HFFc6 (cell line): Measurements from ENCODE around the gene CARD14. TPM values are rescaled to one million over a fixed set of nuclear protein-coding genes. Genes with fewer than 3 reads are reported as not detected.

Experiments
- DNase-seq: peaks from one replicate; pipeline ENCODE4 v3.0.0-alpha.2; 2018
- H3K27ac Mint-ChIP-seq: 2 replicates; pipeline ENCODE4 v1.8.0; 2020; ENCODE audit warnings: mild to moderate bottlenecking, mixed read lengths
- H3K27me3 Mint-ChIP-seq: 2 replicates; pipeline ENCODE4 v1.8.0; 2021; ENCODE audit warnings: mild to moderate bottlenecking, moderate library complexity, mixed read lengths; ENCODE audit not compliant: insufficient read depth
- H3K36me3 Mint-ChIP-seq: 2 replicates; pipeline ENCODE4 v1.8.0; 2021; ENCODE audit warnings: low read depth, mixed read lengths
- H3K4me1 Mint-ChIP-seq: 2 replicates; pipeline ENCODE4 v1.8.0; 2020; ENCODE audit warnings: low read depth, mixed read lengths
- H3K4me3 Mint-ChIP-seq: 2 replicates; pipeline ENCODE4 v1.8.0; 2020; ENCODE audit warnings: mild to moderate bottlenecking, moderate library complexity, mixed read lengths
- H3K9me3 Mint-ChIP-seq: 2 replicates; pipeline ENCODE4 v1.8.0; 2020; ENCODE audit warnings: mild to moderate bottlenecking, mixed read lengths
- CTCF ChIP-seq: fragments of 200-600 bp; sonication (generic); IDR thresholded peaks from 2 replicates; pipeline ENCODE4 v1.5.0; 2021; ENCODE audit warnings: antibody characterized with exemption, mild to moderate bottlenecking
- total RNA-seq, 6 experiments: library from RNA; stranded (reverse); fragmentation: NEBNext Ultra II Directional; extraction: Animal tissue kit (Norgen Biotek cat#: 25700); gene quantifications; 2 replicates in 1 of 6; 3 replicates in 5 of 6; pipeline ENCODE4 v1.2.3, GENCODE V29; 2021

The CARD14 gene
- total RNA-seq, 6 experiments from 2014 or later = not detected

GRCh38 chr17:80246726-80247125, 76.9 kb downstream of the CARD14 start:
- TF ChIP-seq CTCF = no peak
- Mint-ChIP-seq H3K4me3 (no peak overlapping the region), H3K27me3 (no peaks in the 10 kb centered on the region), H3K36me3 (peaks cover 10% of the 10 kb centered on the region; the same call in 1 of the 2 replicates), H3K27ac (no peak overlapping the region), H3K9me3 (no peaks in the 10 kb centered on the region), H3K4me1 (no peaks in the 10 kb centered on the region)
- DNase-seq = no peak

GRCh38 chr17:80247561-80247960, 77.7 kb downstream of the CARD14 start:
- no peak for TF ChIP-seq CTCF
- Mint-ChIP-seq H3K27me3 (no peaks in the 10 kb centered on the region), H3K9me3 (no peaks in the 10 kb centered on the region), H3K36me3 (peaks cover 2% of the 10 kb centered on the region; the same call in 1 of the 2 replicates), H3K4me1 (no peaks in the 10 kb centered on the region), H3K27ac (no peak overlapping the region), H3K4me3 (no peak overlapping the region)
- no peak for DNase-seq

- Mint-ChIP-seq H3K4me1 (peaks cover 1% of the 10 kb centered on the region; the same call in 1 of the 2 replicates), H3K36me3 (no peaks in the 10 kb centered on the region; the same call in 1 of the 2 replicates), H3K9me3 (no peaks in the 10 kb centered on the region), H3K4me3 (no peak overlapping the region), H3K27ac (no peak overlapping the region), H3K27me3 (no peaks in the 10 kb centered on the region)
- TF ChIP-seq CTCF = no peak
- no peak for DNase-seq
Measured at GRCh38 chr17:80248001-80248893, 78.4 kb downstream of the CARD14 start.

- H3K27me3 Mint-ChIP-seq = no peaks in the 10 kb centered on the region
- no peaks in the 10 kb centered on the region; the same call in 1 of the 2 replicates for H3K36me3 Mint-ChIP-seq
- TF ChIP-seq CTCF = no peak
- DNase-seq = no peak
- no peak overlapping the region for H3K4me3 Mint-ChIP-seq
- H3K9me3 Mint-ChIP-seq = no peaks in the 10 kb centered on the region
- peaks cover 10% of the 10 kb centered on the region for H3K4me1 Mint-ChIP-seq
- H3K27ac Mint-ChIP-seq = no peak overlapping the region
Measured at GRCh38 chr17:80248894-80249710, 79.3 kb downstream of the CARD14 start.

GRCh38 chr17:80251966-80252365, 82.1 kb downstream of the CARD14 start:
- Mint-ChIP-seq H3K27ac (no peak overlapping the region), H3K36me3 (no peaks in the 10 kb centered on the region; the same call in 1 of the 2 replicates), H3K4me3 (no peak overlapping the region), H3K9me3 (no peaks in the 10 kb centered on the region), H3K4me1 (peaks cover 28% of the 10 kb centered on the region), H3K27me3 (peaks cover 2% of the 10 kb centered on the region; the same call in 1 of the 2 replicates)
- TF ChIP-seq CTCF = no peak
- DNase-seq = no peak
